T-helper 22 cell (primary cell): ENCODE results near the gene MCAT.

ENCODE experiments used
- DNase-seq: peaks from one replicate; pipeline ENCODE4 v3.0.0-alpha.2; 2020; ENCODE audit warnings: low read depth

Gene MCAT

DNA sequence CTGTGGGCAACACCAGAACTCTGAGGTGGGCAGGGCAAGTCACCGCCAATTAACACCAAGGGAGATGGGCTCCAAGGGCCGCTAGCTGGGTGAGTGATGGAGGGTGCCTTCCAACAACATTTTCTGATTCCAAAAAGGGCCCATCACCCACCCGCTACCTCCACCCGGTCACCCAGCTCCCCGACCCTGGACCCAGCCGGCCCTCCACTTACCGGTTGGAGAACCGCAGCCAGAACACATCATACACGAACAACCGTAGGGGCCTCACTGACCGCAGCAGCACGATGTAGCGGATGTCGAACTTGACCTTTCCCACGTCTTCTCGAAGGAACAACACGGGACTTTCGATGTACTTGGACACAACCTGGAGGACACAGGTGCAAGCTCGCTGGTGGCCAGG is 29.0 kb upstream of the MCAT start:
- no peak for DNase-seq

DNA sequence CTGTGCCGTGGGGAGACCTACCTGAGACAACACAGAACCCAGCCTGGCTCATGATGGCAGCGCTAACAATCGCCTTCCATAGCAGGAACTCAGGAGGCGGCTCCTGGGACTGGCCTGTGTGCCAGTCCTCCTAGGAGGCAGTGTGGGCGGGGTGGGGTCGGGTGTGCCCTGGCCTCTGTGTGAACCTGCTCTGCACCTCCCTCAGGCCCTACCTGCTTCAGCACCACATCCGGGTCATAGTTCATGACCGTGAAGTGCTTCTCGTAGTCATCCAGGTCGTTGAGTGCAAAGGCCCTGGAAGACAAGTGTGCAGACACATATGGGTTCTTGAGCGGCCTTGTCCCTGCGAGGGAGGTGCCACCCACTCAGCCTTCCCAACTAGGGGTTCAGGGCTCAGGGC is 28.4 kb upstream of the MCAT start:
- no peak for DNase-seq

DNA sequence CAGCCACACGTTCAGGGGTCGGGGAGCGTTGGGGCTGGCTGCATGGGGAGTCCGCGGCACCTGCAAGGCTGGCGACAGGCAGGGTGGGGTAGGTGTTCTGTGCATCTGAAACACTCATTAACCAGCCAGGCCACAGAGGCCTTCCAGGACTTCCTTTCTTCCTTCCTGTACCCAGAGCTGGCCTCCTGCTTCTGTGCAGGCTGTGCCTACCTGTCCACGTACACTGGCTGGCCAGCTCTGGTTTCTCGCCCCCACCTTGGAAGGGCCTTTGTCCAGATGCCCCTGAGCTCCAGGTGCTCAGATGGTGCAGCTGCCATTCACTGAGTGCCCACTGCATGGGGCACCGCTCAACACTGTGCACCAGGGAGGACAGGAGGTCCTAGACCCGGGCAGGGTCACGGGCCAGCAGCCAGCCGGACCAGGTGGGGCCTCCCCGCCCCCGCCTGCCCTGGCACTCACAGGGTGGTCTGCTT is 27.9 kb upstream of the MCAT start:
- no peak for DNase-seq

DNA sequence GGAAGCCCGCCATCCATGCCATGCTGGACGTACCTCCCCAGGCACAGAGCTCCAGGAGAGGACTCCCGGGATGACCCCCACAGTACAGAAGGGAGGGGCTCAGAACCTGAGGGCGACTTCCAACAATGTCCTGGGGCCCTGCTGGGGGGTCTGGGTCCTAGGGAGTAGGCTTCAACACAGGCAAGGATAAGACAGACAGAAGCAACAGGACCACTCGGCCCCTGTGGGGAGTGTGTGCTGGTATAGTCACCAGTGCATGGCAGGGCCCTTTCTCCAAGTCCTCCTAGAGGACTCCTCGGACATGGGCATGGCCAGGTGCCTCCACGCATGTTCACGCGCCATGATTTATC is 26.9 kb upstream of the MCAT start:
- no peak for DNase-seq

DNA sequence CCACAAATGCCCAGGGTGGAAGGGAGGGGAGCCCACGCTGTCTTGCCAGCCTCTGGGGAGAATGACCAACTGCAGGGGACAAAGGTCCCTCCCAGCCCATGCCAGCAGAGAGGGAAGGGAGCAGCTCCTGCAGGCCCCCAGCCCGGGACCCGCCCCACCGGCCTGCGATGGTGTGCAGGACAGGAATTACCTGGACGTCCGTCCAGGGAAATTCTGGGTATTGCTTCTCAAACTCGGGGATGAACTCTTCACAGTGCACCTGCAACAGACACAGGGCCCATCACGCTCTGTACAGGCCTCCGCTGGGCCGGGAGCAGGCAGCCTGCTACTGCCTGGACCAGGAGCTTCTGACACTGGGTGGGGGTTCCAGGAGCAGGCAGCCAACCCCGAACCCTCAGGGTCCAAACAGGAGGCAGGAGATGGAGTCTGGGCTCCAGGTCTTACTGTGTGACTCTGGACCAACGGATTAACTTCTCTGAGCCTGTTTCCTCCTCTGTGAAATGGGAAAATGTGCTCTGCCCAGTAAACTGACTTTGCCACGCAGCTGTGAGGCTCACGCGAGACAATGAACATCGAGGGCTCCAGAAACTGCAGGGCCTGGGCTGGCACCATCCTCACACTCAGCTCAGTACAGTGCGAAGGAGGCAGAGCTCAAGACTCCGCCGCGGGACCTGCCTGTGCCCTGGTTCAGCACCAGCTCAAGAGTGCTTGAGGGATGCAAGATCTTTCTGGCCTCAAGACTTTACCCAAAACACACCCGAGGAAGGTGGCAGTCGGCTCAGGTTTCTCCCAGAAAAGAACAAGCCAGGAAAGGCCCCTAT is 26.3 kb upstream of the MCAT start:
- no peak for DNase-seq

DNA sequence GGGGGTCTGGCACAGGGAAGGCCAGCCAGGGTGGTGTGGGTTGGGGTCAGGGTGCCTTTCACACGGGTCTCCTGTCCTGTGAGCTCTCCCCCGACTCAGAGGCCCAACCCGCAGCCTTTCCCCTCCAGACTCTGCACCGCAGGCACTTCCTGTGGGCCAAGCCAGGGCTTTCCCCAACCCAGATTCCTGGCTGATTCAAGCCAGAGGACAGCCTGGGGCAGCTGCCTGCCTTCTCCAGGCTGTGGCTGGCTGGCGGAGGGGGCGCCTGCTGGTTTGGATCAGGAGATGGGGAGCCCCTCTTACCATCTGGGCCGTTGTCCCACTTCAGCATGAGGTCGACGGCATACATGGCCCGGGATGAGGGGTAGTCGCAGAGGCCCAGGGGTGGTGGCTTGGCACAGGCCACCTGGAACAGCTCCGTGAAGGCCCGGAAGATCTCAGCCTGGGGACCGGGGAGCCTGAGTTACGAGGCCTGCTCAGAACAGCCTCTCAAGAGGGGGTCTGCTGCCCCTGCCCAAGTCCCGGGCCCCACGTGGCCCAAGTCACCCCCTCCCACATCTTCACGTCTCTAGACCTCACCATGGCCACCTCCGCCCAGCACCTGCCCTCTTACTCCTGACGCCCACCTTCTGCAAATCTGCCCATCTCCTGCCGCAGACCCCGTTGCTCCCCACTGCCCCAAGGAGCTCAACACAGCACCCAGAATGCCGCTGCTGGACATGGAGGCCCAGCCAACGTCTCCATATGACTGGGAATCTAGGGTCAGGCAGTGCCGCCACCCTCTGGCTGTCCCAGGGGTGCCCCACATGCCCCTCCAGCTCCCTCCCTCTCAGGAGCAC is 25.5 kb upstream of the MCAT start:
- DNase-seq: no peak

DNA sequence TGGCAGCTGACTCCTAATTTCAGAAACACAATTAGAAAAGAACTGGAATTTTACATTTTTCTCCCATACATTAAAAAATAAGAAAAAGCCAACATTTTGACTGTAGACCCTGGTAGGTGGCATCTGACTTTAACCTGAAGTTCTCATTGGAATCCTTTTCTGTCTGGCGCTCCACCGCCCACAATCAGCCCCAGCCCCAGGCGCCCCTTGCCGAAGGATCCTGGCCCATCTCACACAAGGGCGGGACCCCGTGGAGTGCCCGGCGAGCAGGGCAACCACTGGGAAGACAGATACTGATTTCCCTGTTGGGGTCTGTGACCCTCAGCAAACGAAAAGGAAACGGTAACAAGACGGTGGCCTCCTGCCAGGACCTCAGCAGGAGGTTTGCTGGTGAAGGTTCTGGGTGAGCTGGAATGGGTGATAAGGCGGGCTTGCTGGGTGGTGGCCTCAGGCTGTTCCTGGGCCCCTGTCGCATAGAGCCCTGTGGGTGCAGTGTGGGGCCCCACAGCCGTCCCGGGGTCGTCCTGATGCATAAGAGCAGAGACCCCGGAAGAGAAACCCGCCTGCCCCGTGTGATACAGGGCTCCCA is 23.9 kb upstream of the MCAT start:
- no peak for DNase-seq

DNA sequence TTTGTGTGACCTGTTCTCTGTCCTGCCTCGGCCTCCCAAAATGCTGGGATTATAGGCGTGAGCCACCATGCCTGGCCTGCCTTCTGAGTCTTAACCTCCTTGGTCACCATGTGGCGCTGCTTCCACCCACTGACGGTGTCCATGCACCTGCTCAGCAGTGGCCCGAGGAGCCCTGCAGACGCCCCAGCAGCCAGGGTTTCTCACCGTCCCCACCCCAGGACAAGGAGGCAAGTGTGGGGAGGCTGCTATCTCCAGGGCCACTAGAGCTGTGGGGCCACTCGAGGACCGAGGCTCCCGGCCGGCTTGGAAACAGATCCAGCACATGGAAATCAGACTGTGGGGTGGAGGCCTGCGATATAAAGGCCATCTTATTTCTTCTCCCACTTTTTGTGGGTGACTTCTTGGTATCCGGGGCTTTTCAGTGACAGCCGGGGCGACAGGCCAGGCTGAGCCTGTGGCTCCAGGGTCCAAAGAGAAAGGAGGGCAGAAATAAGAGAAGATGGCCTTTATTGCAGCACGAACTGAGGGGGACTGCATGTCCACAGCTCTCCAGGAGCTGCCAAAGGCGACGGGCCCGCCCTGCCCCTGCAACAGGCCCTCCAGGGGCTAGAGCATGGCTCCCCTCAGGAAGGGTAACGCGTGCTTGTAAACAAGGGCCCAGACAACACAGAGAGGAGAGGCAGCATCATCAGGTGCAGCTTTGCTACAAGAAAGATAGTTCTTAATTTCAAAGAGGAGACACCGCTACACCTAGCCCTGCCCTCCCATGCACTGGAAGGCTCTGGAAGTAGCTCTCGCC is 23.1 kb upstream of the MCAT start:
- no peak for DNase-seq

DNA sequence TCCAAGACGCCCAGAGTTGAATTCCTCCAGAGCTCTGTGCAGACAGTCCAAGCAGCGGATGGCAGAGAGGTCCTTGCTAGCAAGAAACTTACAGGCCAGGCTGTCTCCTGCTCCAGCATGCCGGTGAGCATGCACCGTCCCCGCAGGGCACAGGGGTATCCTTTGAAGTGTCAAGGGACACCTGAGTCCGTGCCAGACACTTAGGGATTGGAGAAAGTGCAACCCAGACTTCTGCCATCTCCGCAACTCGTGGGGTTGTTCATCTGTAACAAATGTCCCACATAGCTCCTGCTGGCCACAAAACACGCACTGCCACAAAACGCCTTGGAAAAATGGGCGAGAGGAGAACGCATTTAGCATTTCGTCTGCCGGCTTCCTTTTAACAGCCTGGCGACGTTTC is 21.4 kb upstream of the MCAT start:
- DNase-seq: no peak

DNA sequence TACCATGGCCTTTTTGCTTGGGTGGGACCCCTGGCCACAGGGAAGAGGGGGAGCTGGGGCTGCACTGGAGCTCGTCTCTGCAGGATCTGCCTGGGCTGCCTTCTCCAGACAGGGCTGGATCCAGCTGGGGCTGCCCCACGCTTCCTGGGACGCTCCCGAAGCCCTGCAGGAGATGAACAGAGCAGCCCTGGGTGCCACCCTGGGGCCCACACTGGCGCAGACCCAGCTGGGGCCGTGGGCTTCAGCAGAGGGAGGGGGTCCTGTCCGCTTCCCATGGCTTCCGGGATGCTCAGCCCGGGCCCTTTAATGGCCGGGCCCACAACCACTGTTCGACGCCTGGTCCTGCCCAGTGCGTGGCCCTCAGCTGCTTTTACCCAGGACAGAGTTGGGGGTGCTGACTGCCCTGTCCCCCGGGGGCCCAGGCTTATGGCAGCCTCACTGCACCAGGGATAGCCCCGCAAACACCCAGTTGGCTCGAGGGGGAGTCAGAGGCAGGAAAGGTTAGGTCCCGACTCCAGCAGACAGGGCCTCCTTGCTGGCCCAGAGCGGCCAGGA is 20.1 kb upstream of the MCAT start:
- DNase-seq: no peak

DNA sequence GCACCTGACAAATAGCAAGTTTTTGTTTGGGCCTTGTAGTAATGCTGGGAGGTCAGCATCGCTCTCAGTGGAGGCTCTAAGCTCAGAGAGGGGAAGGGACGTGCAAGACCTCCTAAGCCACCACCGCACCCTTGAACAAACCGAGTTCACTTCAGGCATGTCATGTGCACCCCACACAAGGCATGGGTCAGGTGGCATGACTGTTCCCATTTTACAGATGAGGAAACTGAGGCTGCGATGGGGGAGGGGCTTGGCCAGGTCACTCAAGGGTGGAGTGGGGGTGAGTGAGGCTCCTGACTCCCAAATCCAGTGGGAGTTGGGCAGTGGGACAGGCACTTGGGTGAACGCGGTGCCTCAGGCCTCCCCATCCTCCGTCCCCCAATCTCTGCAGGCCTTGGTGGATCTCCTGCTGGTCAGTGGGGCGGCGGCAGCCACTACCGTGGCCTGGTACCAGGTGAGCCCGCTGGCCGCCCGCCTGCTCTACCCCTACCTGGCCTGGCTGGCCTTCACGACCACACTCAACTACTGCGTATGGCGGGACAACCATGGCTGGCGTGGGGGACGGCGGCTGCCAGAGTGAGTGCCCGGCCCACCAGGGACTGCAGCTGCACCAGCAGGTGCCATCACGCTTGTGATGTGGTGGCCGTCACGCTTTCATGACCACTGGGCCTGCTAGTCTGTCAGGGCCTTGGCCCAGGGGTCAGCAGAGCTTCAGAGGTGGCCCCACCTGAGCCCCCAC is 19.4 kb upstream of the MCAT start:
- no peak for DNase-seq

DNA sequence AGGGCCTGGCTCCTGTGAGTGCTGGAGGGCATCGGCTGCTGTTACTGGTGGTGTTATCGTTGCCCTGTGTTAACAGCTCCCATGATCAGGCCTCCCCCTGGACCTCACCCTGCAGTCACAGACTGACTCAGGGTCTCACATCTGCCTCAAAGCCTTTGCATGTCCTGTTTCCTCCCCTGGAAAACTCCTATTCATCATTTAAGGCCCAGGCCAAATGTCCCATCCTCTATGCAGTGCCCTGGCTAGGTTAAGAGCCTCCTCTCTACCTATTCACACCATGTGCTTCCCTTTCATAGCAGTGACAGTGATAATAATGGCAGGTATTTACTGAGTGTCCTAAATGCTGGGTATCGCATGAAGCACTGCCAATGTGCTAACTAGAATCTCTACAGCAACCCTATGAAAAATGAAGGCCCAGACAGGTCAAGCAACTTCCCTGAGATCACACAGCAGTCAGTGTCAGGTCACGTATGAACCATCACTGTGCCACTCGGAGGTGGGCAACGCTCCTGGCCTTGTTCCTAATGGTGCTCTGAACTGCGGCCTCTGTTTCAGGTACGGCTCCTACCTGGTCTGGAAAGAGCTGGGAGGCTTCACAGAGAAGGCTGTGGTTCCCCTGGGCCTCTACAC is 17.4 kb upstream of the MCAT start:
- no peak for DNase-seq

DNA sequence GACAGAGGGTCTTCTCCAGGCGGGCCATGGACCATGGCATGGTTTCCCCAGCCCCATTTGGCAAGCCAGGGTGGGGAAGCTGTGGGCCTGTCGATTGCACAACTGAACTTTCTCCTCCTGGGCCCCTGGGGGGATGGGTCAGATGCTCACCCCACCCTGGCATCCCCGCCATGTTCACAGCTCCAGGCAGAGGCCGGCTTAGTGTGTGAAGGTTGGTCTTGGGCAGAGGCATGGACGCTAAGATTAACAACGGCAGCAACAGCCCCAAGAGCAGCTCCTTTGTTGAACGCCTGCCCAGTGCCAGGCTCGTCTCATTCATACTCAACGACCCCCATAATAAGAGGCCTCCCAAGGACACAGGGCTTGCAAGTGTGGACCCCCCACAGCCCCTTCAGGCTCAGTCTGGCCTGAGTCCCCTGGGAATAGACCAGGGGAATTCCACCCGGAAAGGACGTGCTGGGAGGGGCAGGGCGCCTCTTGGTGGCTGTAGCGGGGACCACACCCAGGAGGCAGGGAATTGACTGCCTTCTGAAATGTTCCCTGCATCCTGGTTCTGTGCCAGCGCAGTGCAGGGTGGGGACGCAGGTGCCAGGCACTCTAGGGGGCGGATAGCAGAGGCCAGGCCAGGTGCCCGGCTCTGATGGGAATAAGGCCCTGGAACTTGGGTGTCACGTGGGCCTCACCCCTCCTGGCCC is 16.4 kb upstream of the MCAT start:
- no peak for DNase-seq

DNA sequence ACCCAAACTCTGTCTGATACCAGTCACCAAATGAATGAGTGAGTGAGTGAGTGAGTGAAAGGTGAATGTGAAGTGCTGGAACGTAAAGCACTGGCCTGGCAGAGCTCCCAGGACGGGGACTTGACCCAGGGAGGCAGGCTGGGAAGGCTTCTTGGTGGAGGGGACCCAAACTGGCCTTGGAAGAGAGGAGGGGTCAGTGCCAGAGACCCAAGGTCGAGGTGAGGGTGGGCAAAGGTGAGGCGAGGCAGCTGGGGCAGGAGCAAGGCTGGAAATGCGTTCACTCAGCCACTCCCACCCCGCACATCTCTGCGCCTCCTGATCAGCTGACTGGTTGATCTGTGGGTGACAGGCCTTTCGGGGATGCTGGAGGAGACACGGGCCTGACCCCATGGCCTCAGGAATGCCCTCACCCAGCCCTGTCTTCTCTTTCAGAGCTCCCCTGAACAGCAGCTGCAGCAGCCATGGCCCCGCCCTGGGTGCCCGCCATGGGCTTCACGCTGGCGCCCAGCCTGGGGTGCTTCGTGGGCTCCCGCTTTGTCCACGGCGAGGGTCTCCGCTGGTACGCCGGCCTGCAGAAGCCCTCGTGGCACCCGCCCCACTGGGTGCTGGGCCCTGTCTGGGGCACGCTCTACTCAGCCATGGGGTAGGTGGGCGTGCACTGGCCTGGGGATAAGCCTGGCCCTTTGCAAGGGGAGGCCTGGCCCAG is 15.7 kb upstream of the MCAT start:
- DNase-seq: no peak

DNA sequence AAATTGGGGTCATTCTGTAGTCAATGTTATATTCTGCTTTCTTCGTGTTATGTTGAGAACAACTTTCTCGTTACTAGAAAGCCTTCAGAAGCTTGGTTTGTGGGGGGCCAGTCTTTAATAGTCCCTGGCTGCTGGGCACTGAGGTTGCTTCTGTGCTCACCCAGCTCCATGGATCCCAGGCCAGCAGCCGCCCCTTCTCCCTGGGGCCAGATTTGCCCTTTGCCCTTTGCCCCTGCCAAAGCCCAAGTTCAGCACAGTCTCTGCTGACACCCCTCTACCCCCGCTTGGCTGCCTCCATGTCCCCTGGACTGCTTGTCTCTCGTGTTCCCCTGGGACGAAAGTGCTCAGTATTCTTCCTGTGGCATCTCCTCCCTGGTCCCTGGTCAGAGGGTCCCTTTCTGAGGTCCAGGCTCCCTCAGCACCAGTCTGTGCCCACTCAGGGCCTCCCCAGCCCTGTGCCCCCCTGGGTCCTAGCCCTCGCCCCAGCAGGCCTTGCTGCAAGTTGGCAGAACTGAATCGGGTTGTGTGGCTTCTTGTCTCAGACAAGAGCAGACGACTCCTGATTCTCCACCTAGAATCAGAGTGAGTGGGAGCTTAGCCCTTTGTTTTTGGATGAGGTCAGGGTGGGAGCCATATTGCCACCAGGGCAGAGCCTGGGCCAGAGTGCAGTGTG is 14.8 kb upstream of the MCAT start:
- DNase-seq: no peak

DNA sequence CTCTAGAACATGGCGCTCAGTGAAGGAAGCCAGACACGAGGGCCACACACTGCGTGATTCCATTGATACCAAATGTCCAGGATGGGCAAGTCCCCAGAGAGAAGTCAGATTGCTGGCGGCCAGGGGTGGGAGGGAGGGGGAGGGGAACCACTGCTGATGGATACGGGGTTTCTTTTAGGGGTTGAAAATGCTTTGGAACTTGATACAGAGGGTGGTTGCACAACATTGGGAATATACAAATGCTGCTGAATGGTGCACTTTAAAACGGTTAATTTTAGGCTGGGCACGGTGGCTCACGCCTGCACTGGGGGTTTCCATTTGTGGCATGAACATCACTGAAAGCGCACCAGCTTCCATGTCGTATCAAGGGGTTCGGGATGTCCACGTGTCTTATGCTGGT is 13.2 kb upstream of the MCAT start:
- DNase-seq: no peak

DNA sequence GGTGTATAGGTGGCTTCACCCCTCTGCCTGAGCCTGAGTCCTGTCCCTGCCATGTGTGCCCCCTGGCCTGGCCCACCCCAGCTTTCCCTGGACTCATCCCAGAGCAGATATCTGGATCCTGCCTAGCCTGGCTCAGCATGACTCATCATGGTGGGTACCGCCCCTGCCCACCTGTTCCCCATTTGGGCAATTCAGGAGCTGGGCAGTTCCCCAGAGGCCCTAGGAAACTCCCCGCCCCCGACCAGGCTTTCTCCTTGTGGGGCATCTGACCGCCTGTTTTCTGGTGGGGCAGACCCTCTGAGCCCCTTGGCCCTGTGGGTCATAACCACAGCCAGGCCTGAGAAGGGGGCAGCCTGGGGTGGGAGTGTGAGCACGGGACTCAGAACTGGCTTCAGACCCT is 12.6 kb upstream of the MCAT start:
- DNase-seq: no peak

DNA sequence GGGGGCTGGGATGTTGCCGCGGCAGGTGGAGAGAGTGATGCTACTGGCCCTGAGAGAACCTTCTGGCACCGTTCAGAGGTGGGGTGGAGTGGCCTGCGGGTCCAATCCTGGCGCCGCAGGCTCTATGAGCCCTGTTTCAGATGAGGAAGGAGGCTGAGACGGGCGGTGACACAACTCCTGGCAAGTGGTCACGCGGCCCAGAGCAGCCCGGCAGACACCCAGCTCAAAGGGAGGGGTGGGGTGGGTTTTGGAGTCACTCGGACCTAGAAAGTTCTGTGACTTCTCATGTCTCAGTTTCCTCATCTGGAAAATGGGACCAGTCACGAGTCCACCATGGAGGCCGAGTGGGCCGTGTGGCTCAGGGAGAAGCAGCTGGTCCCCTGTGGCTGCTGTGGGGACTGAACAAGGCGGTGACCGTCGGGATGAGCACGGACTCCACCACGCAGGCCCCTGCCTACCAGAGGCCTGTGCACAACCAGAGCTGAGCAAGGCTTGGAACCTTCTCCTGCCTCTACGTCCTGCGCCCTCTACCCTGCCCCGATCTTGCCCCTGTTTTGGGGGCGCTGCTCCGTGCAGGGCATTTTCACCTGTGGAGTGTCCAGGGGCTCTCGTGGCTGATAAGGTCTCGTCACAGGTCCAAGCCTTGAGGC is 11.8 kb upstream of the MCAT start:
- no peak for DNase-seq
